Pulmonary artery endothelial cell (primary cell): ENCODE data around the gene HNRNPC. TPM values are rescaled to one million over a fixed set of nuclear protein-coding genes. Genes with fewer than 3 reads are reported as not detected.
"Not testable (repeated sequence)": the region's sequence is repeated elsewhere in the genome, so short reads cannot be mapped to it uniquely, and the experiment has no call there.

ENCODE experiments used
- DNase-seq: peaks from one replicate; pipeline ENCODE4 v3.0.0-alpha.2; 2011; ENCODE audit warnings: low read depth, low spot score
- total RNA-seq: library from RNA; depleted of rRNA; stranded (reverse); fragments of >200 nt; gene quantifications from 2 replicates; pipeline ENCODE4 v1.2.3, GENCODE V29; 2014

The HNRNPC gene
- total RNA-seq, 1 donor from 2014 or later = 905 TPM

GRCh38 chr14:21213652-21214051 is 55.6 kb downstream of the HNRNPC start:
- DNase-seq = no peak

- DNase-seq = not testable (repeated sequence)
These were observed 56.4 kb downstream of the HNRNPC start for GRCh38 chr14:21212824-21213223.

DNA sequence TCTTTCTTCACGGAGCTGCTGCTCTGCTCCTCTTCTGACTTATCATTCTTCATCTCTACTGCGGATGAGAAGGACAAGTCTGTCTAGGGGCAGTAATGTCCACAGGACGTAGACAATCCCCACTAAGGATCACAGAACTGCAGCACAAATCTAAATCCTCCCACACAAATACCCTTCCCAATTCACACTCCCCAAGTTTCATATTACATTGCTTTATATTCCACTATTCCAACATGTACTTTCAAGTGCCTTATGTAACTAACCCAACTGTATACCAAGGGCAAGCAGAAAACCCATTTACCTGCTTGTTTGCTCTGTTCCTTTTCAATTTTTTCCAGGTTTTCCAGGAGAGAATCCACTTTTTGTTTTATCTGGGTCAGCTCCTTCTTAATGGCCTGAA is 57.7 kb downstream of the HNRNPC start:
- no peak for DNase-seq

- no peak for DNase-seq
These were observed 59.2 kb downstream of the HNRNPC start for GRCh38 chr14:21210023-21210422.

DNA sequence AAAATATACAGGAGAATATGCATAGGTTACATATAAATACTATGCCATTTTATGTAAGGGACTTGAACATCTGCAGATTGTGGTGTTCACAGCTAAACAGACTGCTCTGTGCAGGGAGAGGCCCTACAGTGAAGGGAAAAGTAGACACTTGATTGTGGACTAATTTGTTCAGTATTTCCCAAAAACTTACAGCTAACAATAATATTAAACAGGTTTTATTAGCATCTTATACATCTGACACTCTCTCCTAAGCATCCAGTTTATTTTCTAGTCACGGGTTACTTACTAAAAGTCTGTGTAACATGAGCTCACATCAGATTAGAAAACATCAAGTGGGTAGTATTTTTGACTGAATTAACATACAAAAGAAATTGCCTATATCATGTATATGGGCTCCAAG is 60.1 kb downstream of the HNRNPC start:
- no peak for DNase-seq

DNA sequence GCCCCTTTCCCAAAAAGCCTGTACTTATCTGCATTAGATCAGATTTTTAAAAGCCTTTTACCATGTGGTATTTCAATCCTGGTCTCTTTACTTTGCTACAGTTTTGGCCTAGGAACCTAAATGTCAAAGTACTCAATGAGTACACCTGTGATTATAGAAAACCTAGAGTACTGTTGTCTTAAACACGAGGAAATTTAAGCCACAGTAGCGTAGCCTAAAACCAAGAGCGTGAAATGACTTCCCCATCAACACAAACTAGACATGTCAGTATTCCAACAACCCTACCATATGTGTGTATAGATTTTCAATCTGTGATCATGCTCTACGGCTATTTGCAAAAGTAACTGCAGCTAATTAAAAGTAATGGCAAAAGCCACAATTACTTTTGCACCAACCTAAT is 60.7 kb downstream of the HNRNPC start:
- DNase-seq = no peak

DNA sequence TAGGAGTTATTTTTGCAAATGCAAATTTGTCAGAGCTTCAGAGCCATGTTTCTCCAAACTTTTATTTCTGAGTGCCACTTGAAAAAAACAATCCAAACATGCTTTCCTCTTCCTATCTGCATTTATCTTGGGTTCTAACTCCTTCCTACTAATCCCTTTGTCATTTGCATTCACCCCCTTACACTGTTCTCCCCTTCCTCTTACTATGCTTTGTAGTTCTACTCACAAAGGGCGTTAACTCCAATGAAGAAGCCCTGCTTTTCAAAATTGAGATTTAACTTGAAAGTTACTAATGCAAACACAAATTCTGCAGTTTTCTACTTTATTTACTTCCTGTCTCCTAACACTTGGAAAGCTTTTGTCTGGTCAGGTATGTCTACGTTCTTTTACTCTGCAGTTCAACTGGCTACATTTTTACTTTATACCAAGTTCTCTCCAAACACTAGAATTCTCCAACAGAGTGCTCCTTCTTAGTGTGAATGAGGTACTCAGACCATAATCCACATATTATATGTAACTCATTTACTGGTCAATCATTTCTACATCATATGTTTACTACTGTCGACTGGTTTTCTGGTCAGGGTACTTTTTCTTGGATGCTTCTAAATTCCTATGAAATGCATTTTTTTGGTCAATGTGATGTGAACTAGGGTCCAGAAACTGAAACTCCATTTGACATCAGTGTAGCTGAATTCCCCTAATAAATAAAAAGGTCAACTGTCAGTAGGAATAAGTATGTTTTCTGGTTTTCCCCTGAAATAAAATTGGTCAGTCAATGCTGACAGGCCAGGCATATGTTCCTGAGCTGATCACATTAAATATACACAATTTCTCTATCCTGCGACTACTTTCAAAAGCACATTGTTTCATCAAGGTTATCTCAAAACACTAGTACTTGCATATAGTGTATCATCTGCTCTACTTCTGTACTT is 62.2 kb downstream of the HNRNPC start:
- no peak for DNase-seq

- DNase-seq = no peak
These were observed 63.3 kb downstream of the HNRNPC start for GRCh38 chr14:21205678-21206581.

DNA sequence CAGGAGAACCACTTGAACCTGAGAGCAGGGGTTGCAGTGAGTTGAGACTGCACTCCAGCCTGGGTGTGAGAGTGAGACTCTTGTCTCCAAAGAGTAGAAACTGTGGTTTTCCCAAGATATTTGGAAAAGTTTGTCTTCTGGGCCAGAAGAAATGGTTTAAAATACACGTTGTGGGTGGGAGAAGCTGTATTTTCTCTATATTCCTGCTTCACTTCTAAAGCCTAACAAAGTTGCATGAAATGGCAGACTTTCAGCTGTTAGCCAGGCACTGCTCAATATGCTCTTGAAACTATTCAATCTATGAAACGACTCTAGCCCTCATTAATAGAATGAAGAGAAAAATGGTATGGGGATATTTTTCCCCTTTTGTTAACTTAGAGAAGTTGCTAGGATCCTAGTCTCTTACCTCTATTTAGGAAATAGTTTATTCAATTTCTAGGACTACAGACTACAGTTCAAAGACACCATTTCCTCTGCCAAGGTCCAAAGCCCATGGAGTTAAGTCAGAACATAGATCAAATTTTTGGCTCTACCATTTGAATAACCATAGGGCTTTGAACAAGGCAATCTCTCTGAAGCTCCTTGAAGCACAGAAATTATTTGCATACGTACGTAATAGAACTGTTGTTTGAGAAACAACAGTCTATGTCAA is 64.1 kb downstream of the HNRNPC start:
- no peak for DNase-seq

GRCh38 chr14:21204167-21205025 is 64.8 kb downstream of the HNRNPC start:
- no peak for DNase-seq

GRCh38 chr14:21203470-21204166 is 65.6 kb downstream of the HNRNPC start:
- DNase-seq = no peak

DNA sequence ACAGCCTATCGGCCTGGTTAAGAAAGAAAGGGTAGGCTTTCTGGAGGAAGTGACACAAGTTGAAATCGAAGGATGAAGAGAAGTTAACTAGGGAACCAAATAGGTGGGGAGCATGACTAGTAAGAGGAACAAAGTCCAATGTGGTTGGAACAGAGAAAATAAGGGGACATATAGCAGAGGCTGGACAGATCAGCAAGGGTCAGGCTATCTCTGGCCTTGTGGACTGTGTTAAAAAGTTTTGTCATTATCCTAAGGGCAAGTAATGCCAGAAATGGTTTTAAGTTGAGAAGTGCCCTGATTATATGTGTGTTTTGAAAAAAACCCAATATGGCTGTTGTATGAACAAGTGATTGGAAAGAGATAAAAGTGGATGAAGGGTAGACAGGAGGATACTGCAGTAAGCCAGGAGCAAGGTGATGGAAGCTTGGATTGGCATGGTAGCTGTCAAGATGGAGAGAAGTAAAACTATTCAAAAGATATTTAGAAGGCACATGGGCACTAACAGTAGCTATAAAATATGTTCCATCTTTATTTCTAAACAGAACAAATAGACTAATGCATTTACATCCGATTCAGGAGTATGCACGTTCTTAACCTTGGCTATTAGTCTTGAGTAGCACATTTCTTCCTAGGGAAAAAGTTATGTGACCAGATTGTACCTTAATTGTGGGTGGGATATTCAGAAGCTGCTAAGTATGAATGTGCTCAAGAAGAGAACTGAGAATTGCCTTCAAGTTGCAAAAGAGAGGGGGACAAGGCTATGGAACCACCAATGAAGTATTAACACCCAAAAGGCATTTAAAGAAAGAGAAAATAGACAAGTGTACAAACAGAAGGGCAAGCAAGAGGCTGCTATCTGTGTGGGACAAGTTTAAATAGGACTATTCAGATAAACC is 66.5 kb downstream of the HNRNPC start:
- DNase-seq = no peak

DNA sequence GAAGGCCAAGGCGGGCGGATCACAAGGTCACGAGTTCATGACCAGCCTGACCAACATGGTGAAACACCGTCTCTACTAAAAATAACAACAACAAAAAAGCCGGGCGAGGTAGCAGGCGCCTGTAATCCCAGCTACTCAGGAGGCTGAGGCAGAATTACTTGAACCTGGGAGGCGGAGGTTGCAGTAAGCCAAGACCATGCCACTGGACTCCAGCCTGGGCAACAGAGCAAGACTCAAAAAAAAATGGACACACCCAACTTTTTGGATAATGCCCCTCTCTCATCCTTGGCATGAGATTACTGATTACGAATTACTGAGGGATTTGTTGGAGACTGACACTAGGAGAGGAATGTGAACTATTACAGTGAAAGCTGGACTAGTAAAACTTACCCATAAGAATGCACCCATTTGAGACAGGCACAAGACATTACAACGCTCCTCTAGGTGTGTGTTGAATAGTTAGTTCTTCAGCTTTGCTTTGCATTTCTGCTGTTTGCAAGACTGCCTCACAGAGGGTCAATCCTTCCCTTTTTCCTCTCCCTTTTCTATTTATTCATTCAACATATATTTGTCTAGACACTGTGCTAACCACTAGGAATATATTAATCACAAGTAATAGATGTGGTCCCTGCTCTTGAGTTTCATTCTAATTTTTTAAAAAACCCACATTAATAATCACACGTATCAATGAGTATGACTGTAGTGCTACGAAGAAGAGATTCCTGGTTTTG is 67.3 kb downstream of the HNRNPC start:
- no peak for DNase-seq

DNA sequence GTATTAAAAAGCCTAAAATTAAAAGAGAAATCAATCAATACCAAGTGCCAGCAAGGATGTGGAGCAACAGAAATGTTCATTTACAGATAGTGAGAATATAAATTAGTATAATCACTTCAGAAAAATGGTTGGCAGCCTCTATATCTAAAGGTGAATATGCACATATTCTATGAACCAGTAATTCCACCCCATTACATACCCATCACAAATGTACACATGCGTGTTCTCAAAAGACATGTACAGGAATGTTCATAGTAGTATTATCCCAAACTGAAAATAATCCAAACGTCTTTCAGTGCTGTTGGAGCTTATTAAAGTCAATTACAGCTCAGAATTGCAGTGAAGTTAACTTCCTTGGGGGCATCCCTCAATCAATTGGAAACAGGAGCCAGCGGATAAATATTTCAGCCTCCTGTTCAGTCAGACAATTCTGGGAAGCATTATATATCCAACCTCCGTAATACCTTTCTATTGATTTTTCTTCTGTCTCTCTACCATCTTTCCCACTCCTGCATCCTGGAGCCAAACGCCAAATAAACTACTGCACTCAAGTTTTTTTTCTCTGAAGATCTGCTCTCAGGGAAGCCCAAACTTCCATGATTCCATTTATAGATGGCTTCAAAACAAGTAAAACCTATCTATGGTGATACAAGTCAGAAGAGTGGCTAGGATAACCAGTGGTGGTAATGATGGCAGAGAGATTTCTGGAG is 68.3 kb downstream of the HNRNPC start:
- DNase-seq = no peak

GRCh38 chr14:21199611-21200560 is 69.4 kb downstream of the HNRNPC start:
- no peak for DNase-seq

GRCh38 chr14:21197418-21198205 is 71.6 kb downstream of the HNRNPC start:
- no peak for DNase-seq
